Bone marrow (tissue), 2 donors: ENCODE results near the gene CHIC2.

Experiments used
- DNase-seq, 2 donors: peaks; one replicate each; lab custom pipeline; 2025; lab: John Stamatoyannopoulos, UW

Gene CHIC2

GRCh38 chr4:54093324-54094240, 29.2 kb upstream of the CHIC2 start:
- no peak for DNase-seq

GRCh38 chr4:54092405-54093323, 28.3 kb upstream of the CHIC2 start:
- no peak for DNase-seq

- peak in 1 of 2 donors; percentile 15 for DNase-seq
Measured at GRCh38 chr4:54091637-54092404, 27.4 kb upstream of the CHIC2 start.

- DNase-seq = no peak
Measured at GRCh38 chr4:54090804-54091623, 26.6 kb upstream of the CHIC2 start.

GRCh38 chr4:54090404-54090803, 26.0 kb upstream of the CHIC2 start:
- no peak for DNase-seq

- no peak for DNase-seq
Measured at GRCh38 chr4:54089875-54090274, 25.5 kb upstream of the CHIC2 start.

GRCh38 chr4:54085284-54085683, 20.9 kb upstream of the CHIC2 start:
- DNase-seq = no peak

- DNase-seq = no peak
Measured at GRCh38 chr4:54082168-54082567, 17.8 kb upstream of the CHIC2 start.

GRCh38 chr4:54077812-54078211, 13.4 kb upstream of the CHIC2 start:
- DNase-seq = no peak

- DNase-seq = no peak
Measured at GRCh38 chr4:54076673-54077072, 12.3 kb upstream of the CHIC2 start.

- no peak for DNase-seq
Measured at GRCh38 chr4:54074381-54074780, 10.0 kb upstream of the CHIC2 start.

GRCh38 chr4:54073271-54073880, 9.0 kb upstream of the CHIC2 start:
- DNase-seq = no peak

- no peak for DNase-seq
Measured at GRCh38 chr4:54067166-54067565, 2.8 kb upstream of the CHIC2 start.

GRCh38 chr4:54066718-54067129, 2.3 kb upstream of the CHIC2 start:
- no peak for DNase-seq

- DNase-seq = no peak
Measured at GRCh38 chr4:54066088-54066415, 1.6 kb upstream of the CHIC2 start.

GRCh38 chr4:54065282-54066087, 1.1 kb upstream of the CHIC2 start:
- no peak for DNase-seq

- DNase-seq = peak in 1 of 2 donors; percentile 71
Measured at GRCh38 chr4:54063737-54064316, 578 bp downstream of the CHIC2 start.

- DNase-seq = no peak
Measured at GRCh38 chr4:54063229-54063628, 1.2 kb downstream of the CHIC2 start.

- DNase-seq = no peak
Measured at GRCh38 chr4:54062392-54062791, 2.0 kb downstream of the CHIC2 start.

GRCh38 chr4:54061873-54062272, 2.5 kb downstream of the CHIC2 start:
- DNase-seq = no peak
